Neural crest cell (in vitro differentiated cells): ENCODE data around the gene HSBP1. TPM values are rescaled to one million over a fixed set of nuclear protein-coding genes. Genes with fewer than 3 reads are reported as not detected.

Source experiments
- DNase-seq: peaks from one replicate; pipeline ENCODE4 v3.0.0; 2021; ENCODE audit warnings: low read depth, mixed read lengths, low spot score
- H3K27ac Mint-ChIP-seq: one replicate; pipeline ENCODE4 v1.8.0; 2021; ENCODE audit warnings: mild to moderate bottlenecking, mixed read lengths; ENCODE audit not compliant: unreplicated experiment
- H3K27me3 Mint-ChIP-seq: 2 replicates; pipeline ENCODE4 v1.8.0; 2021; ENCODE audit warnings: low read depth, mild to moderate bottlenecking, mixed read lengths
- H3K36me3 Mint-ChIP-seq: 2 replicates; pipeline ENCODE4 v1.8.0; 2021; ENCODE audit warnings: low read depth, mild to moderate bottlenecking, mixed read lengths
- H3K4me1 Mint-ChIP-seq: 2 replicates; pipeline ENCODE4 v1.8.0; 2021; ENCODE audit warnings: mixed read lengths
- H3K4me3 Mint-ChIP-seq: one replicate; pipeline ENCODE4 v1.8.0; 2021; ENCODE audit warnings: mild to moderate bottlenecking, mixed read lengths
- H3K9me3 Mint-ChIP-seq: 2 replicates; pipeline ENCODE4 v1.8.0; 2021; ENCODE audit warnings: mixed read lengths
- total RNA-seq: library from RNA; stranded (reverse); gene quantifications from 2 replicates; pipeline ENCODE4 v1.2.1, GENCODE V29; 2021
- TF ChIP-seq, protein P1 (sequence below): fragments of 200-600 bp; sonication (generic); conservative IDR thresholded peaks from 2 replicates; pipeline ENCODE4 v1.5.0; 2021; ENCODE audit warnings: antibody characterized with exemption, mild to moderate bottlenecking

HSBP1 gene
- total RNA-seq, 1 donor from 2014 or later = 237 TPM

DNA sequence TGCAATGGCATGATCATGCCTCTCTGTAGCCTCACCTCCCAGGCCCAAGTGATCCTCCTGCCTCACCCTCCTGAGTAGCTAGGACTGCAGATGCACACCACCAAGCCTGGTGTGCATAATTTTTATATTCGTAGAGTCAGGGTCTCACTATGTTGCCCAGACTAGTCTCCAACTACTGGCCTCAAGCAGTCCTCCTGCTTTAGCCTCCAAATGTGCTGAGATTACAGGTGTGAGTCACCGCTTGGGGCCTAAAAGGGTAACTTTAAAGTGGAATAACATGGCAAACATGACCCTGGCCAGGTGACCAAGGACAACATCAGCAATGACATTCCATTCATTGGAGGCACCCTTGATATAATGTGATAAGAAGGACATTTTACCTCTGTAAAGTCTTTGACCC lies 26.1 kb downstream of the HSBP1 start:
- no peak for DNase-seq
- H3K9me3 Mint-ChIP-seq = no peaks in the 10 kb centered on the region
- H3K4me1 Mint-ChIP-seq = peaks cover 19% of the 10 kb centered on the region
- H3K36me3 Mint-ChIP-seq = no peaks in the 10 kb centered on the region
- H3K4me3 Mint-ChIP-seq = no peak overlapping the region
- H3K27me3 Mint-ChIP-seq = no peaks in the 10 kb centered on the region
- no peak overlapping the region for H3K27ac Mint-ChIP-seq
- TF ChIP-seq, protein P1, sequence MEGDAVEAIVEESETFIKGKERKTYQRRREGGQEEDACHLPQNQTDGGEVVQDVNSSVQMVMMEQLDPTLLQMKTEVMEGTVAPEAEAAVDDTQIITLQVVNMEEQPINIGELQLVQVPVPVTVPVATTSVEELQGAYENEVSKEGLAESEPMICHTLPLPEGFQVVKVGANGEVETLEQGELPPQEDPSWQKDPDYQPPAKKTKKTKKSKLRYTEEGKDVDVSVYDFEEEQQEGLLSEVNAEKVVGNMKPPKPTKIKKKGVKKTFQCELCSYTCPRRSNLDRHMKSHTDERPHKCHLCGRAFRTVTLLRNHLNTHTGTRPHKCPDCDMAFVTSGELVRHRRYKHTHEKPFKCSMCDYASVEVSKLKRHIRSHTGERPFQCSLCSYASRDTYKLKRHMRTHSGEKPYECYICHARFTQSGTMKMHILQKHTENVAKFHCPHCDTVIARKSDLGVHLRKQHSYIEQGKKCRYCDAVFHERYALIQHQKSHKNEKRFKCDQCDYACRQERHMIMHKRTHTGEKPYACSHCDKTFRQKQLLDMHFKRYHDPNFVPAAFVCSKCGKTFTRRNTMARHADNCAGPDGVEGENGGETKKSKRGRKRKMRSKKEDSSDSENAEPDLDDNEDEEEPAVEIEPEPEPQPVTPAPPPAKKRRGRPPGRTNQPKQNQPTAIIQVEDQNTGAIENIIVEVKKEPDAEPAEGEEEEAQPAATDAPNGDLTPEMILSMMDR = no peak

DNA sequence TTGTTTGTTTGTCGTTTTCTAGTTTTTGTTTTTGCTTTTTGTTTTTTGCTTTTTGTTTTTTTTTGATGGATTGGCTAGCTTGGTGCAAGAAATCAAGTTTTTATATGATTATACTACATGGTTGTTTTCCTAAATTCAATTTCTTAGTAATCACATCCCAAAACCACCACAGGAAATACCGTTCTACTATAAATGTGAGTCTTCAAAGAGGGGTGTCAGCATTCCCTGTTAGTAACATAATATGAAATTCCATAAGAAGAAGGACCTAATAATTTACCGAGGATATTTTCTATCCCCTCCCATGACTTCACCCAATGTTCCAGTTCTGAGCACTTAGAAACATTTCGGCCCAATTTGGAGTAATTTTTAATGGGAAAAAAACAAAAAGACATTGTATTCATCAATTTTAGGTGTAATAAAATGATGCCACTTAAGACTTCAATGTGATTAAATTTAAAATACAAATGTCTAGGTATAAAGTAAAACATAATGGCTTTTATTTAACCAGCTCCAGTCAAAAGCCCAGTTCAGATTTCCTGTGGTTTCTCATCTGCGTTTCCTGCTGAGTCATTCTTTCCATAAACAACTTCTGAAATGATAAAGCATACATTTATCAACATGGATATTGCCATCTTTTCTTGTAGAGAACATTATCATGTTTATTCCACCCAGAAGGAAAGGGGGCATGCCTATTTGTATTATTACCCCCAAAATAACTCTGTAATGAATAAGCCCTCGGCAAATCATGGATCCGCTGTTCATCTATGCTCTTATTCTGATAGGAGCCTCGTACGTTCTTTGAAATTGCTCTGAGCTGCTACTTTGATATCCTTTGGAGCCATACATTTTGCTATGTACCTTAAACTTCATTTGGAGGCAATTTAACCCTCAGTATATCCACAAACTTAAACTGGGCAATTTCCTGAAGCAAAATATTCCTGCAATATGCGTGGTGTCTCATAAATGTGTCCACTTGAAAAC lies 28.1 kb downstream of the HSBP1 start:
- no peaks in the 10 kb centered on the region for H3K27me3 Mint-ChIP-seq

DNA sequence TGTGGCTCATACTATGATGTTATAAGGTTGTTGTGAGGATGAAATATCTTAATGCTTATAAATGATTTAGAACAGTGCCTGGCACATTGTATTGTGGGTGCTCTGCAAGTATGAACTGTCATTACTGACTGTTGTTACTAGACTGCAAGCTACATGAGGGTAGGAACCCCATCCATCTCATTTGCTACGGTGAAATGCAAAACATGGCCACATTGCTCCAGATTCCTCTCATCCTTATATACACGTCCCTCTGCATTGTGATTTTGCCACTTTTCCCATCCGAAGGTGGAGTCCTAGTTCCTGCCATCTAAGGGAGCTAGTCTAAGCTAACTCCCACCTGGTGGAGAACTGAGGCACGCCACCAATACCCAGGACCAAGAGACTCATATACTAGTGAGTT lies 29.8 kb downstream of the HSBP1 start:
- TF ChIP-seq, protein P1 = no peak
- DNase-seq = no peak
- peaks cover 4% of the 10 kb centered on the region for H3K9me3 Mint-ChIP-seq
- no peaks in the 10 kb centered on the region for H3K36me3 Mint-ChIP-seq
- no peak overlapping the region for H3K27ac Mint-ChIP-seq
- H3K4me1 Mint-ChIP-seq = peaks cover 34% of the 10 kb centered on the region
- H3K4me3 Mint-ChIP-seq = no peak overlapping the region
- H3K27me3 Mint-ChIP-seq = no peaks in the 10 kb centered on the region

More for the DNA sequence above, 28.1 kb downstream of the HSBP1 start:
- peaks cover 4% of the 10 kb centered on the region for H3K9me3 Mint-ChIP-seq
- TF ChIP-seq, protein P1 = no peak
- no peaks in the 10 kb centered on the region for H3K36me3 Mint-ChIP-seq
- H3K4me1 Mint-ChIP-seq = peaks cover 26% of the 10 kb centered on the region
- H3K27ac Mint-ChIP-seq = peak overlapping the region; percentile 38
- no peak overlapping the region for H3K4me3 Mint-ChIP-seq
- no peak for DNase-seq

- Mint-ChIP-seq H3K36me3 (no peaks in the 10 kb centered on the region), H3K27ac (no peak overlapping the region), H3K4me1 (peaks cover 39% of the 10 kb centered on the region), H3K4me3 (no peak overlapping the region), H3K27me3 (no peaks in the 10 kb centered on the region), H3K9me3 (peaks cover 4% of the 10 kb centered on the region)
- TF ChIP-seq, protein P1 = no peak
- DNase-seq = no peak
Measured at GRCh38 chr16:83838151-83838550, 30.4 kb downstream of the HSBP1 start.

GRCh38 chr16:83839561-83839960 lies 31.8 kb downstream of the HSBP1 start:
- H3K9me3 Mint-ChIP-seq = peaks cover 4% of the 10 kb centered on the region
- DNase-seq = no peak
- no peak overlapping the region for H3K27ac Mint-ChIP-seq
- H3K4me1 Mint-ChIP-seq = peaks cover 53% of the 10 kb centered on the region
- TF ChIP-seq, protein P1 = no peak
- no peaks in the 10 kb centered on the region for H3K36me3 Mint-ChIP-seq
- H3K4me3 Mint-ChIP-seq = no peak overlapping the region
- no peaks in the 10 kb centered on the region for H3K27me3 Mint-ChIP-seq
